ENCODE results near the gene NOC2L. TPM values are rescaled to one million over a fixed set of nuclear protein-coding genes. Genes with fewer than 3 reads are reported as not detected.

Gene NOC2L
- polyA plus RNA-seq, 4 donors, result 55.8 to 70.0 (median 64.6) TPM

GRCh38 chr1:934991-935750 lies 23.9 kb downstream of the NOC2L start:
- no peak for DNase-seq (ENCODE audit: low read depth in 4 of 4, low spot score in 2 of 4)

- DNase-seq (ENCODE audit: low read depth in 4 of 4, low spot score in 2 of 4), result no peak
Observed at GRCh38 chr1:933603-933940, 25.5 kb downstream of the NOC2L start.

DNA sequence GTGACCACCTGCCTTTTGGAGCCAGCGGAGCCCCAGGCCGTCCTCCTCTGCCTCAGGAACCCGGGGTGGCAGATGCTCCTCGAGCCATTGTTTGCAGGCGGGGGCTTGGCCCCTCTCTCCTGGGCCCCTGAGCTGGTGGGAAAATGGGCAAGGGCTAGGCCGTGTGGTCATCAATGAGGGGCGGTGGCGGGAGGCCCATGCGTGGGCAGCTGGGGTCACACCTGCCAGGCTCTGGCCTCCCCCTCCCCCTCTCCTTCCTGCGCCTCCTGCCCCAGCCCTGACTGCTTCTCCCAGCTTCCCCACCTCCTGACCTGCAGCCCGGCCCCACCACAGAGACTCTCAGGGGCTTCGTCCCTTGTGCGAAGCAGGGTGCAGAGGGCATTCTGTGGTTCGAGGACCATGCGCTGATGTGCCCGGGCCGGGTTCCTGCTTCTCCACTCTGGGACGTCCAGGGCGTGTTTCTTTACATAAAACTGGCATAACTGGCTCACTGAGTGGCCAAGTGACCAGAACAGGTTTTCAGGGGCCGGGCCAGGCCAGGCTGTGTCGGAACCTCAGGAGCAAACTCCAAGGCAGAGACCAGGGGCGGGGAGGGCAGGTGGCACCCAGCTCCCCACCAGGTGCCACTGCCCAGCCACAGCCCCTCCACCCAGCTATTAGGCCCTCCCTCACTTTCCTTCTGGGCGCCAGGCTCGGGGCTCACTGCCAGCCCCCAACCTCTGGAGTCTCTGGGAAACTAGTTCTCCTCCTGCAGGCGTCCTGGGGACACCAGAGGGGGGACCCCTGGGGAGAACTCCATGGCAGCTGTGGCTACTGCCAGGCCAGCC lies 26.1 kb downstream of the NOC2L start:
- DNase-seq (ENCODE audit: low read depth in 4 of 4, low spot score in 2 of 4), result no peak

DNA sequence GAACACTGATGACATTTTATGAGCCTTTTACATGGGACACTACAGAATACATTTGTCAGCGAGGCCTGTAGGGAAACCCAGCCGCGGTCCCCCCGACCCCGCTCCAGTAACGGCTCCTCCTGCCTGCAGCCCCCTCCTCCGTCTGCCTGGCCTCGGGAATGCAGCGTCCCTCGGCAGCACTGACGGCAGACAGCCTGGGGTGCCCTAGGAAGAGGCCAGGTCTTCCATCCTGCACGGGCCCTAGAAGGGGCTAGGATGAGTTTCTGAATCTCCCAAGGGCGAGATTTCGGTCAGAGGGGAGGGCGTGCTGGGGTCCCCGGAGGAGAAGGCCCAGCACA lies 26.9 kb downstream of the NOC2L start:
- DNase-seq (ENCODE audit: low read depth in 4 of 4, low spot score in 2 of 4), result no peak

GRCh38 chr1:931380-932172 lies 27.5 kb downstream of the NOC2L start:
- no peak for DNase-seq (ENCODE audit: low read depth in 4 of 4, low spot score in 2 of 4)

GRCh38 chr1:930633-931138 lies 28.4 kb downstream of the NOC2L start:
- no peak for DNase-seq (ENCODE audit: low read depth in 4 of 4, low spot score in 2 of 4)

DNA sequence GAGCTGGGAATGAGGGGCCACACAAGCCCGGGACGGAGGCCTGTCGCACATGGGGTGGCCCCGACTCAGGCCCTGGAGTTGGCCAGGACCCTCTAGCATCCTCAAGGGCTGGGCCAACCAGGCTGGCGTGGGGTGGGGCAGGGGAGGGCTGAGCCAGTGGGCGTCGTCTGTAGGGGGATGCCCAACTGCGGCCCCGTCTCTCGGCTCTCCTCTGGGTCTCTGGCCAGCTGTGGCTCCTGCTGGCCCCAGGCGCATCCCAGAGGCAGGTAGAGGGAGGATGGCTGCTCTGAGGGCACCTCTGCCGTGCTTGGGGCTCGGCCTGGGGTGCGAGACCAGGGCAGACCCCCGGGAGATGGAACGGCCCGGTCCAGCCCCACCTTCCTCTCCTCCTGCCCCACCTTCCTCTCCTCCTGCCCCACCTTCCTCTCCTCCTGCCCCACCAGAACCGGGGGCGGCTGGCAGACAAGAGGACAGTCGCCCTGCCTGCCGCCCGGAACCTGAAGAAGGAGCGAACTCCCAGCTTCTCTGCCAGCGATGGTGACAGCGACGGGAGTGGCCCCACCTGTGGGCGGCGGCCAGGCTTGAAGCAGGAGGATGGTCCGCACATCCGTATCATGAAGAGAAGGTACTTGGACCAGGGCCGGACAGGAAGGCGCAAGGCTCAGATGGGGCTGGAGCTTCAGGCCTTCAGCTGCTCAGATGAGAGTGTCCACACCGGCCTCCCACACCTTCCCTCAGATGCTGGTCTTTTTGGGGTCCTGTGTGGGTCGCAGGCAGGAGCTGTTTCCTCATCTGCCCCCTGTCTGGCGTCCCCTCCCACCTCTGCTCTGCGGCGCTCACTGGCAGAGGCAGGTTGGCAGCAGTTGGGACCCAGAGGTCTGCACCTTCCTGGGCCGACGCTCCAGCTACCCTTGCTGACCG lies 29.1 kb downstream of the NOC2L start:
- no peak for DNase-seq (ENCODE audit: low read depth in 4 of 4, low spot score in 2 of 4)

GRCh38 chr1:928825-929661 lies 30.0 kb downstream of the NOC2L start:
- no peak for DNase-seq (ENCODE audit: low read depth in 4 of 4, low spot score in 2 of 4)

DNA sequence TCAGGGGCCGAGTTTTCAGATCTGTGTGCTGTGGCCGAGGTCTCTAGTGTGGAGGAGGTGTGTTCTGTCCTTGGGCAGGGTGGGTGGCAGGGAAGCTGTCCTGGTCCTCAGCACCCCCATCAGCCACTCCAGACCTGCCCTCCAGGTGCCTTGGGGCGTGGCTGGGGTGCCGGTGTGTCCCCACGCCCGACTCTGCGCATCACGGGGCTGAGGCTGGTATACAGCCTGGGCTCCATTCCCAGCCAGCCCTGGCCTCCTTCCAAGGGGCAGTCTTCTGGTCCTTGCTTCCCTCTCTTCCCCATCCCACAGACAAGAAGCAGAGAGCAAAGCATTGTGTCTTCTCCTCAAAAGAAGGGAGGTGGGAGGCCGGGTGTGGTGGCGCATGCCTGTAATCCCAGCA lies 31.3 kb downstream of the NOC2L start:
- no peak for DNase-seq (ENCODE audit: low read depth in 4 of 4, low spot score in 2 of 4)

DNA sequence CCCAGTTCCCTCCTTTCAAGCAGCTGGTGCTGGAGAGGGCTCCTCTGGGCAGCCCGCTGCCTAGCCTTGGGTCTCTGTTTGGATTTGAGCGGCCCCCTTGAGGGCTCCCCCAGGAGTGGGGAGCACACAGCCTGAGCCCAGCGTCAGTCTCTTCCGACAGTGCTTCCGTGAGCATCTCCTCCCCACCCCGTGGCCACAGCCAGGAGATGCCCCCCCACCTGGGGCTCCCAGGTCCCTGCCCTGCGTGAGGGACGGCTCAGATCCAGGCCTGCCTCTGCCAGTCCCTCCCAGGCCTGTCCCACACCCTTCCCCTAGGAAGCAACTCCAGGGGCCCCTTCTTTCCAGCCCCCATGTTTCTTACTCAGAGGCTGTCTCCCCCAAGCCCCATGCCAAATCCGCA lies 31.8 kb downstream of the NOC2L start:
- no peak for DNase-seq (ENCODE audit: low read depth in 4 of 4, low spot score in 2 of 4)

- no peak for DNase-seq (ENCODE audit: low read depth in 4 of 4, low spot score in 2 of 4)
Observed at GRCh38 chr1:925561-926421, 33.3 kb downstream of the NOC2L start.

DNA sequence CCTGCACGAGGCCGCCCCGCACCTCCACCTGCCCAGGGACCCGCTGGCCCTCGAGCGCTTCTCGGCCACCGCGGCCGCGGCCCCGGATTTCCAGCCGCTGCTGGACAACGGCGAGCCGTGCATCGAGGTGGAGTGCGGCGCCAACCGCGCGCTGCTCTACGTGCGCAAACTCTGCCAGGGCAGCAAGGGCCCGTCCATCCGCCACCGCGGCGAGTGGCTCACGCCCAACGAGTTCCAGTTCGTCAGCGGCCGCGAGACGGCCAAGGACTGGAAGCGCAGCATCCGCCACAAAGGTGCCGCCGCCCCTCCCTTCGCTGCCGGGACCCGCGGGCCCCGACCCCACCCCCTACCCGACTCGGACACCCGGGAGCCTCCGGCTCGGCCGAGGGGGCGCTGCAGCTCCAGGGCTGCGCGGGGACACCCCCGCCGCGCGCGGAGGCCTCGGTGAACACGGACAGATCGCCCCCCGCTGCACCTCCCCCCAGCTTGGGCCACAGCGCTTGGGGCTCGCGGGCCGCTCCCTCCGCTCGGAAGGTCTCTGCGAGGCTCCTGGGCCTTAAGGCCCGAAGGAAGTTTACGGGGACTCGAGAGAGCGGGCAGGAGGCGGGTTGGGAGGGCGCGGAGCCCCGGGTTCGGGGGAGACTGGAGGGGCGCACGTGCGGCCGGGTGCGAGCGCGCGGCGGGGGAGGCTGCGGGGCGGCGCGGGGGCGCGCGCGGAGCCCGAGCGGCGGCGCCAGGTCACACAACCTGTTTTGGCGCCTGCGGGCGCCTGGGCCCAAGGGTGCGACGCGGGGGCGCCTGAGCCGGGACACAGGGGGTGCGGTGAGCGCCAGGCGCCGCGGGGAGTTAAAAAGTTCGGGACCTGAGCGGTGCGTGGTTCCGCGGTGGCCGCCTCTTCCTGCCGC lies 34.1 kb downstream of the NOC2L start:
- DNase-seq (ENCODE audit: low read depth in 4 of 4, low spot score in 2 of 4), result no peak

DNA sequence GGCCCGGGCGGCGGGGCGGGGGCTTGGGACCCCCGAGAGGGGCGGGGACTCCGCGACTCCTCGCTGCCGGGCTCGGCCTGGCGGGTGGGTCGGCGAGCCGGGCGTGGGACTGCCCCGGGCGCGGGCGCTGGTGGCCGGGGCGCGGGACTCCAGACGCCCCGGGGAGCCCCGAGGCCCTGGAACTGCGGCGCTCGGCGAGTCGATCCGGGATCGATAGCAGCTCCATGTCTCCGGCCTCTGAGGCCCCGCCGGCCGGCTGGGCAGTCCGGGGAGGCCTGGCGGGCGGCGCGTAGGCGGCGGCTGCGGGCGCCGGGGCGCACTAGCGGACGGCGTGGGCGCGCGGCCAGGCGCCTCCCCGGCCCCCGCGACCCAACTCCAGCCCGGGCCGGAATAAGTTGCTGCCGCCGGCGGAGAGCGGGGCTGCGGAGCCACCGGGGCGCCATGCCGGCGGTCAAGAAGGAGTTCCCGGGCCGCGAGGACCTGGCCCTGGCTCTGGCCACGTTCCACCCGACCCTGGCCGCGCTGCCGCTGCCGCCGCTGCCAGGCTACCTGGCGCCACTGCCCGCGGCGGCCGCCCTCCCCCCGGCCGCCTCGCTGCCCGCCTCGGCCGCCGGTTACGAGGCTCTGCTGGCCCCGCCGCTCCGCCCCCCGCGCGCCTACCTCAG lies 34.9 kb downstream of the NOC2L start:
- DNase-seq (ENCODE audit: low read depth in 4 of 4, low spot score in 2 of 4), result no peak

- DNase-seq (ENCODE audit: low read depth in 4 of 4, low spot score in 2 of 4), result peak in 1 of 4 donors; percentile 75
Observed at GRCh38 chr1:923131-923990, 35.7 kb downstream of the NOC2L start, which contains the start of gene SAMD11. SAMD11 (plus strand) TSS chr1:923923; CDS start chr1:924432, 509 bp downstream.

DNA sequence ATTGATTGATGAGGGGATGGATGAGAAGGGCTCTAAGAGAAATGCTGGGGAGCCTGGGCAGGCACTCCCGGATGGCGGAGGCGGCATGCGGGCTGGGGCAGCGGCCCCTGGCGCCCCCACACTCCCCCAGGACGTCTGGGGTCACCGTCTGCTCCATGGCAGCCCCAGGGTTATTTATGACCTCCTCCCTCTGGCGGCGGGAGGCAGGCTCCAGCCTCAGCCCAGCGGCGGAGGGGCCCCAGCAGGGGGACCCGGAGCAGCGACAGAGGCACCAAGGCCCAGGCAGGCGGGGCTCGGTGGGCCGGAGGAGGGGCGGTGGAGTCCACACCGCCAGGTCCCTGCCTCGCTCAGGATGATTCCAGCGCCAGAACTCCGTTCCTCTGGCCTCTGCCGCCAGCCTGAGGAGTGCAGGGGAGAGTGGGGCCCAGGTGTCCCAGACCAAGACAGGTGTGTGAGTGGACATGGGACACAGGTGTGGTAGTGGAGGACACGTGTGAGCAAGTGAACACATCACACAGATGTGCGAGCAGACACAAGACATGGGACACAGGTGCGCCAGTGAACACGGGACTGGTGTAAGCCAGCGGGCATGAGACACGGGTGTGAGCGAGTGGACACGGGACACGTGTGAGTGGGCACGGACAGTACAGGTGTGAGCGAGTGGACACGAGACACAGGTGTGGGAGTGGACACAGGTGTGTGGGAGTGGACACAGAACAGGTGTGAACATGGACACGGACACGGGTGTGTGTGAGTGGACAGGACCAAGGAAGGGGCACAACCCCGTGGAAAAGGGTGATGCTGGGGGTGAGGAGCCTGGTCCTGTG lies 37.8 kb downstream of the NOC2L start:
- DNase-seq (ENCODE audit: low read depth in 4 of 4, low spot score in 2 of 4), result peak in 1 of 4 donors; percentile 88

Data from left renal cortex interstitium (tissue), 4 donors.